OCI-LY3 (cell line): ENCODE results near the gene TRIO.
"Not testable (repeated sequence)": the region's sequence is repeated elsewhere in the genome, so short reads cannot be mapped to it uniquely, and the experiment has no call there.

ENCODE experiments used
- H2AFZ ChIP-seq: fragments of 200-600, 300-600 bp; shearing (Covaris generic); 2 replicates; pipeline ENCODE4 v1.6.0; 2014; ENCODE audit warnings: antibody characterized with exemption, low read depth, low read length
- H3K27ac ChIP-seq: fragments of 200-600, 300-600 bp; sonication (generic); 2 replicates; pipeline ENCODE4 v1.5.1; 2014; ENCODE audit warnings: mild to moderate bottlenecking, low read length, moderate library complexity, mixed read lengths
- H3K27me3 ChIP-seq: fragments of 200-600, 300-600 bp; sonication (generic); 2 replicates; pipeline ENCODE4 v1.6.1; 2014; ENCODE audit warnings: low read depth, low read length, mixed read lengths
- H3K36me3 ChIP-seq: fragments of 200-600, 300-600 bp; sonication (generic); replicated peaks from 2 replicates; pipeline ENCODE3; 2014; ENCODE audit warnings: low read depth, low read length, mixed read lengths
- H3K4me1 ChIP-seq: fragments of 300-600, 200-600 bp; sonication (generic); 2 replicates; pipeline ENCODE4 v1.6.1; 2014; ENCODE audit warnings: low read length, mixed read lengths
- H3K4me2 ChIP-seq: fragments of 200-600, 300-600 bp; sonication (generic); 2 replicates; pipeline ENCODE4 v1.6.1; 2014; ENCODE audit warnings: low read length, mixed read lengths
- H3K4me3 ChIP-seq: fragments of 300-600, 200-600 bp; sonication (generic); 2 replicates; pipeline ENCODE4 v1.5.1; 2014; ENCODE audit warnings: antibody characterized with exemption, mild to moderate bottlenecking, low read length, moderate library complexity
- H3K79me2 ChIP-seq: fragments of 300-600, 200-600 bp; shearing (Covaris generic); 2 replicates; pipeline ENCODE4 v1.6.1; 2014; ENCODE audit warnings: mild to moderate bottlenecking, low read length, mixed read lengths
- H3K9ac ChIP-seq: fragments of 300-600, 200-600 bp; shearing (Covaris generic); 2 replicates; pipeline ENCODE4 v1.6.0; 2014; ENCODE audit warnings: mild to moderate bottlenecking, low read length, moderate library complexity
- H3K9me3 ChIP-seq: fragments of 200-600, 300-600 bp; shearing (Covaris generic); 2 replicates; pipeline ENCODE4 v1.6.1; 2014; ENCODE audit warnings: low read length, mixed read lengths; ENCODE audit not compliant: insufficient read depth
- H4K20me1 ChIP-seq: fragments of 200-600, 300-600 bp; sonication (generic); 2 replicates; pipeline ENCODE4 v1.6.1; 2016; ENCODE audit warnings: low read length, mixed read lengths; ENCODE audit not compliant: insufficient read depth
- EZH2phosphoT487 ChIP-seq: fragments of 200-600 bp; shearing (Covaris generic); IDR thresholded peaks from 2 replicates; pipeline ENCODE4 v1.6.1; 2018; ENCODE audit warnings: antibody characterized with exemption, mixed run types, low read depth
- TF ChIP-seq, protein P1 (sequence below): fragments of 200-600, 300-600 bp; sonication (generic); IDR thresholded peaks from 2 replicates; pipeline ENCODE4 v1.5.1; 2014; ENCODE audit warnings: antibody characterized with exemption, low read length, low read depth

TRIO gene

DNA sequence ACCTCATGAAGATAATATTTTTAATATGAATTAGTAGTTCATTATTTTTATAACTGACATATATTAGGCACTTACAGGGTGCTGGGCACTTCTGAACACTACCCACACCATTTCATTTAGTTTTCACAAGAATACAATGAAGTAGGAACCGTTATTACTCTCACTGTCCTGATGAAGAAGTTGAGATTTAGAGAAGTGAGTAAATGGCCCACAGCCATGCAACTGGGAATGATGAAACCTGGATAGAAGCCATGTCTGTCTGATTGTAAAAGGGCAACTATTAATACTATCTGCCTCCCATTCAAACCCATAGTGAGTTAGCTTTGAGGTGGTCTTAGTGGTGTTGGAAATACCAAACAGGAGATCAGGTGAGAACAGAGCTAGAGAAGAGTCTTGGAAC lies 408.9 kb downstream of the TRIO start:
- H3K36me3 ChIP-seq, result no peaks in the 10 kb centered on the region
- no peak for TF ChIP-seq EZH2phosphoT487
- TF ChIP-seq, protein P1, sequence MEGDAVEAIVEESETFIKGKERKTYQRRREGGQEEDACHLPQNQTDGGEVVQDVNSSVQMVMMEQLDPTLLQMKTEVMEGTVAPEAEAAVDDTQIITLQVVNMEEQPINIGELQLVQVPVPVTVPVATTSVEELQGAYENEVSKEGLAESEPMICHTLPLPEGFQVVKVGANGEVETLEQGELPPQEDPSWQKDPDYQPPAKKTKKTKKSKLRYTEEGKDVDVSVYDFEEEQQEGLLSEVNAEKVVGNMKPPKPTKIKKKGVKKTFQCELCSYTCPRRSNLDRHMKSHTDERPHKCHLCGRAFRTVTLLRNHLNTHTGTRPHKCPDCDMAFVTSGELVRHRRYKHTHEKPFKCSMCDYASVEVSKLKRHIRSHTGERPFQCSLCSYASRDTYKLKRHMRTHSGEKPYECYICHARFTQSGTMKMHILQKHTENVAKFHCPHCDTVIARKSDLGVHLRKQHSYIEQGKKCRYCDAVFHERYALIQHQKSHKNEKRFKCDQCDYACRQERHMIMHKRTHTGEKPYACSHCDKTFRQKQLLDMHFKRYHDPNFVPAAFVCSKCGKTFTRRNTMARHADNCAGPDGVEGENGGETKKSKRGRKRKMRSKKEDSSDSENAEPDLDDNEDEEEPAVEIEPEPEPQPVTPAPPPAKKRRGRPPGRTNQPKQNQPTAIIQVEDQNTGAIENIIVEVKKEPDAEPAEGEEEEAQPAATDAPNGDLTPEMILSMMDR, result no peak
- no peak overlapping the region for H2AFZ ChIP-seq
- no peak overlapping the region for H3K27ac ChIP-seq
- H3K9ac ChIP-seq, result no peak overlapping the region
- H4K20me1 ChIP-seq, result no peaks in the 10 kb centered on the region
- no peaks in the 10 kb centered on the region for H3K27me3 ChIP-seq
- H3K9me3 ChIP-seq, result no peaks in the 10 kb centered on the region
- H3K4me1 ChIP-seq, result no peaks in the 10 kb centered on the region
- no peak overlapping the region for H3K4me3 ChIP-seq
- H3K4me2 ChIP-seq, result no peak overlapping the region
- no peaks in the 10 kb centered on the region for H3K79me2 ChIP-seq

DNA sequence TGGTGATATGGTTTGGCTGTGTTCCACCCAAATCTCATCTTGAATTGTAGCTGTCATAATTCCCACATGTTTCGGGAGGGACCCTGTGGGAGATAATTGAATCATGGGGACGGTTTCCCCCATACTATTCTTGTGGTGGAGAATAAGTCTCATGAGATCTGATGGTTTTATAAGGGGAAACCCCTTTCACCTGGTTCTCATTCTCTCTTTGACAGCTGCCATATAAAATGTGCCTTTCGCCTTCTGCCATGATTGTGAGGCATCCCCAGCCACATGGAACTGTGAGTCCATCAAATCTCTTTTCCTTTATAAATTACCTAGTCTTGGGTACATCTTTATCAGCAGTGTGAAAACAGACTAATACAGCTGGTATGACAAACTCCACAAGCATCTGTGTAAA lies 411.1 kb downstream of the TRIO start:
- not testable (repeated sequence) for H2AFZ ChIP-seq, H3K9ac ChIP-seq, H4K20me1 ChIP-seq, H3K4me2 ChIP-seq, H3K27me3 ChIP-seq, H3K4me3 ChIP-seq, H3K36me3 ChIP-seq, H3K4me1 ChIP-seq, H3K79me2 ChIP-seq, H3K9me3 ChIP-seq, H3K27ac ChIP-seq

DNA sequence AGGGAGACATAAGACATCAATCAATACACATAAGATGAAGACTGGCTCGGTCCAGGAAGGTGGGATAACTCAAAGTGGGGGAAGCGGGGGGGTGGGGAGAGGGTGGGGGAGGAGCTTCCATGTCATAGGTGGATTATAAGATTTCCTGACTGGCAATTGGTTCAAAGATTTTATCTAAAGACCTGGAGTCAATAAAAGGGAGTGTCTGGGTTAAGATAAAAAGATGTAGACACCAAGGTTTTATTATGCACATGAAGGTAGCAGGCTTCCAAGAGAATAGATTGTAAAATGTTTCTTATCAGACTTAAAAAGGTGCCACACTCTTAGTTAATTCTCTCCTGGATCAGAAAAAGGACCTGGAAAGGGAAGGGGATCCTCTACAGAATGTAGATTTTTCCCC lies 412.9 kb downstream of the TRIO start:
- TF ChIP-seq, protein P1, result no peak
- no peak for TF ChIP-seq EZH2phosphoT487
- H3K27me3 ChIP-seq, result no peaks in the 10 kb centered on the region
- no peak overlapping the region for H3K27ac ChIP-seq
- H2AFZ ChIP-seq, result no peak overlapping the region
- no peaks in the 10 kb centered on the region for H3K4me1 ChIP-seq
- H3K4me3 ChIP-seq, result no peak overlapping the region
- H3K4me2 ChIP-seq, result no peak overlapping the region
- H3K36me3 ChIP-seq, result no peaks in the 10 kb centered on the region
- H3K79me2 ChIP-seq, result no peaks in the 10 kb centered on the region
- H3K9me3 ChIP-seq, result no peaks in the 10 kb centered on the region
- no peak overlapping the region for H3K9ac ChIP-seq
- H4K20me1 ChIP-seq, result no peaks in the 10 kb centered on the region

DNA sequence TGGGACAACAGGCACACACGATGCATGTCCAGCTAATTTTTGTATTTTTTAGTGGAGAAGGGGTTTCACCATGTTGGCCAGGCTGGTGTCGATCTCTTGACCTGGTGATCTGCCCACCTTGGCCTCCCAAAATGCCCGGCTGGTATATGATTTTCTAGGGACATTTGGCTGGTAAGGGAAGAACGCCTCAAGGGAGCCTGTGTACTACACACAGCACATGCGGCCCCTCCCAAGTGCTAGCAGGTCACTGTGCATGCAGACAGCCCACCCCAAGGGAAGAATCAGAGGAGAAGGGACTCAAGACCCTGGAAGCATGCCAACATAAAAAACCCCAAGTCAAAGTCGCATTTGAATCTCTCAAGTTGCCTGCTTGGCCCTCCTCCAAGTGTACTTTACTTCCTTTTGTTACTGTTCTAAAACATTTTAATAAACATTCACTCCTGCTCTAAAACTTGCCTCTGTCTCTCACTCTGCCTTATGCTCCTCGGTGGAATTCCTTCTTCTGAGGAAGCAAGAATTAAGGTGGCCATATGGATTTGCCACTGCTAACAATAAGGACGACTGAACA lies 414.1 kb downstream of the TRIO start:
- no peak overlapping the region for H3K27ac ChIP-seq
- no peaks in the 10 kb centered on the region for H3K27me3 ChIP-seq
- no peaks in the 10 kb centered on the region for H3K9me3 ChIP-seq
- H2AFZ ChIP-seq, result no peak overlapping the region
- H3K9ac ChIP-seq, result no peak overlapping the region
- no peaks in the 10 kb centered on the region for H3K4me1 ChIP-seq
- H3K4me2 ChIP-seq, result no peak overlapping the region
- no peaks in the 10 kb centered on the region for H3K79me2 ChIP-seq
- H4K20me1 ChIP-seq, result no peaks in the 10 kb centered on the region
- no peak for TF ChIP-seq EZH2phosphoT487
- TF ChIP-seq, protein P1, result no peak
- no peak overlapping the region for H3K4me3 ChIP-seq
- H3K36me3 ChIP-seq, result no peaks in the 10 kb centered on the region
